ENCODE data around the gene TBC1D22A. TPM values are rescaled to one million over a fixed set of nuclear protein-coding genes. Genes with fewer than 3 reads are reported as not detected.
A peak's percentile ranks its signal among the peaks of the same experiment; 100 is the strongest.
"Not testable (repeated sequence)": the region's sequence is repeated elsewhere in the genome, so short reads cannot be mapped to it uniquely, and the experiment has no call there.

The TBC1D22A gene
- total and polyA plus RNA-seq, 11 donors: 9.4 to 30.7 (median 18.6) TPM

GRCh38 chr22:47168441-47168840 is 406.0 kb downstream of the TBC1D22A start:
- peak in 3 of 5 donors; percentile 7 to 33 (median 14) for DNase-seq

GRCh38 chr22:47168900-47169800 is 406.7 kb downstream of the TBC1D22A start:
- Histone ChIP-seq H3K4me1 (peaks cover 0 to 16% (median 0%) of the 10 kb centered on the region in 12 donors), H3K27me3 (no peaks in the 10 kb centered on the region), H3K36me3 (peaks cover 0 to 2% (median 0%) of the 10 kb centered on the region in 9 donors), H3K9me3 (peaks cover 0 to 2% (median 0%) of the 10 kb centered on the region in 12 donors), H3K4me3 (no peak overlapping the region), H3K27ac (no peak overlapping the region)
- WGBS, 4 donors: 83 to 92% (median 90%) methylated on average over 13 to 25 of the region's 25 CpGs
- ATAC-seq (peak in 1 of 4 donors; percentile 35), DNase-seq (peak in 4 of 5 donors; percentile 2 to 35 (median 19))
- intact Hi-C loops (cut with DNase I): no loop called here
- peak in 3 of 12 donors; percentile 13 to 28 (median 25) for TF ChIP-seq CTCF (IDR thresholded peaks at IDR 0.05)
- TF ChIP-seq POLR2A (IDR thresholded peaks at IDR 0.05): no peak

More at GRCh38 chr22:47168441-47168840, 406.0 kb downstream of the TBC1D22A start:
- H3K9me3 ChIP-seq: peaks cover 0 to 2% (median 0%) of the 10 kb centered on the region in 12 donors
- no peaks in the 10 kb centered on the region for H3K36me3 ChIP-seq
- ATAC-seq: no peak
- no peak overlapping the region for H3K27ac ChIP-seq
- no peak overlapping the region for H3K4me3 ChIP-seq
- no peak for TF ChIP-seq POLR2A (IDR thresholded peaks at IDR 0.05)
- TF ChIP-seq CTCF (IDR thresholded peaks at IDR 0.05): no peak
- WGBS, 4 donors: 95 to 96% (median 95%) methylated on average over 7 to 14 of the region's 14 CpGs
- no peaks in the 10 kb centered on the region for H3K27me3 ChIP-seq
- peaks cover 0 to 22% (median 4%) of the 10 kb centered on the region in 12 donors for H3K4me1 ChIP-seq
- intact Hi-C loops (cut with DNase I): no loop called here

- 95 to 97% (median 96%) methylated on average over 9 of the region's 9 CpGs for WGBS, 4 donors
- peaks cover 0 to 11% (median 0%) of the 10 kb centered on the region in 12 donors for H3K4me1 ChIP-seq
- TF ChIP-seq POLR2A (IDR thresholded peaks at IDR 0.05) (no peak), CTCF (IDR thresholded peaks at IDR 0.05) (no peak)
- H3K27ac ChIP-seq: no peak overlapping the region
- H3K9me3 ChIP-seq: peaks cover 0 to 2% (median 0%) of the 10 kb centered on the region in 12 donors
- ATAC-seq (no peak), DNase-seq (peak in 3 of 5 donors; percentile 7 to 39 (median 13))
- intact Hi-C loops (cut with DNase I): no loop called here
- no peaks in the 10 kb centered on the region for H3K27me3 ChIP-seq
- peaks cover 0 to 2% (median 0%) of the 10 kb centered on the region in 9 donors for H3K36me3 ChIP-seq
- H3K4me3 ChIP-seq: no peak overlapping the region
Measured at GRCh38 chr22:47169801-47170140, 407.3 kb downstream of the TBC1D22A start.

- H3K36me3 ChIP-seq, ATAC-seq, H3K27me3 ChIP-seq: not testable (repeated sequence)
Measured at GRCh38 chr22:47170511-47171440, 408.3 kb downstream of the TBC1D22A start.

More at GRCh38 chr22:47170511-47171440, 408.3 kb downstream of the TBC1D22A start:
- intact Hi-C loops (cut with DNase I); H3K4me3 ChIP-seq; H3K27ac ChIP-seq; H3K9me3 ChIP-seq: not testable (repeated sequence)
- H3K4me1 ChIP-seq: peaks cover 0 to 12% (median under 1%) of the 10 kb centered on the region in 12 donors
- WGBS, 4 donors: 79 to 87% (median 84%) methylated on average over 16 to 21 of the region's 21 CpGs
- DNase-seq: peak; percentile 3 to 38 (median 16)

Measured in heart left ventricle (tissue), 16 donors.